GM23248 (cell line): Measurements from ENCODE around the gene MRPS34. TPM values are rescaled to one million over a fixed set of nuclear protein-coding genes. Genes with fewer than 3 reads are reported as not detected.

ENCODE experiments used
- DNase-seq: peaks from one replicate; pipeline ENCODE4 v3.0.0-alpha.2; 2015
- H2AFZ ChIP-seq: fragments of 200-600 bp; sonication (generic); 2 replicates; pipeline ENCODE4 v1.6.1; 2016; ENCODE audit warnings: antibody characterized with exemption
- H3F3A ChIP-seq: fragments of 200-600 bp; sonication (generic); 2 replicates; pipeline ENCODE4 v1.6.1; 2016; ENCODE audit warnings: mild to moderate bottlenecking, antibody characterized with exemption, mixed run types; ENCODE audit not compliant: insufficient read depth
- H3K27ac ChIP-seq: fragments of 200-600 bp; sonication (generic); 2 replicates; pipeline ENCODE4 v1.5.1; 2016; ENCODE audit warnings: mild to moderate bottlenecking
- H3K27me3 ChIP-seq: fragments of 200-600 bp; sonication (generic); replicated peaks from 2 replicates; pipeline ENCODE4 v1.6.1; 2016; ENCODE audit warnings: mild to moderate bottlenecking; ENCODE audit not compliant: insufficient read depth
- H3K36me3 ChIP-seq: fragments of 200-600 bp; sonication (generic); 2 replicates; pipeline ENCODE4 v1.6.1; 2016; ENCODE audit warnings: low read depth, mild to moderate bottlenecking
- H3K4me1 ChIP-seq: fragments of 200-600 bp; sonication (generic); 2 replicates; pipeline ENCODE4 v1.6.1; 2016; ENCODE audit warnings: mild to moderate bottlenecking; ENCODE audit not compliant: insufficient read depth
- H3K4me2 ChIP-seq: fragments of 200-600 bp; sonication (generic); one replicate; pipeline ENCODE4 v1.6.1; 2016; ENCODE audit warnings: mild to moderate bottlenecking; ENCODE audit not compliant: unreplicated experiment
- H3K4me3 ChIP-seq: fragments of 200-600 bp; sonication (generic); 2 replicates; pipeline ENCODE4 v1.5.1; 2016; ENCODE audit warnings: mild to moderate bottlenecking
- H3K79me2 ChIP-seq: fragments of 200-600 bp; sonication (generic); 2 replicates; pipeline ENCODE4 v1.6.1; 2016; ENCODE audit warnings: mild to moderate bottlenecking; ENCODE audit not compliant: insufficient read depth
- H3K9ac ChIP-seq: fragments of 200-600 bp; sonication (generic); 2 replicates; pipeline ENCODE4 v1.6.1; 2016; ENCODE audit warnings: mild to moderate bottlenecking
- H3K9me2 ChIP-seq: fragments of 200-600 bp; sonication (generic); 2 replicates; pipeline ENCODE4 v1.6.1; 2016; ENCODE audit warnings: mixed run types, mild to moderate bottlenecking, moderate library complexity; ENCODE audit not compliant: insufficient read depth
- H3K9me3 ChIP-seq: fragments of 200-600 bp; sonication (generic); one replicate; pipeline ENCODE4 v1.6.1; 2017; ENCODE audit warnings: low read depth
- H4K20me1 ChIP-seq: fragments of 200-600 bp; sonication (generic); 2 replicates; pipeline ENCODE4 v1.6.0; 2016; ENCODE audit not compliant: insufficient read depth
- EZH2 ChIP-seq: fragments of 200-600 bp; sonication (generic); IDR thresholded peaks from 2 replicates; pipeline ENCODE4 v1.6.1; 2018; ENCODE audit warnings: antibody characterized with exemption, mild to moderate bottlenecking; ENCODE audit not compliant: insufficient read depth, poor library complexity, severe bottlenecking
- EZH2phosphoT487 ChIP-seq: fragments of 200-600 bp; sonication (generic); IDR thresholded peaks from 2 replicates; pipeline ENCODE4 v1.6.1; 2018; ENCODE audit warnings: antibody characterized with exemption, moderate library complexity, mild to moderate bottlenecking, low read depth; ENCODE audit not compliant: insufficient read depth
- WGBS, 2 experiments: methylation state at CpG; one replicate each; pipeline ENCODE4 v1.1.6; 2015 to 2017; ENCODE audit warnings: low lambda C conversion rate in 2 of 2, low coverage in 1 of 2; ENCODE audit errors: missing lambda C conversion rate in 2 of 2; 5-methylcytosine and 5-hydroxymethylcytosine counted together
- in situ Hi-C: fragments of 300-500 bp; cut with MboI; formaldehyde crosslinking; loops from 2 replicates; pipeline ENCODE4 v1.15.0; 2020
- polyA plus RNA-seq: library from polyadenylated mRNA; unstranded; fragments of >200 nt; fragmentation: Nextera tagmentation; extraction: Ambion mirVana; gene quantifications from 2 replicates; pipeline ENCODE4 v1.2.1, GENCODE V29; 2016
- total RNA-seq: library from RNA; depleted of rRNA; stranded (reverse); fragments of >200 nt; shearing (Covaris generic); gene quantifications from 2 replicates; pipeline ENCODE4 v1.2.3, GENCODE V29; 2014

MRPS34 gene
- total and polyA plus RNA-seq, 2 experiments from 2014 or later = 96.5 to 119 TPM

DNA sequence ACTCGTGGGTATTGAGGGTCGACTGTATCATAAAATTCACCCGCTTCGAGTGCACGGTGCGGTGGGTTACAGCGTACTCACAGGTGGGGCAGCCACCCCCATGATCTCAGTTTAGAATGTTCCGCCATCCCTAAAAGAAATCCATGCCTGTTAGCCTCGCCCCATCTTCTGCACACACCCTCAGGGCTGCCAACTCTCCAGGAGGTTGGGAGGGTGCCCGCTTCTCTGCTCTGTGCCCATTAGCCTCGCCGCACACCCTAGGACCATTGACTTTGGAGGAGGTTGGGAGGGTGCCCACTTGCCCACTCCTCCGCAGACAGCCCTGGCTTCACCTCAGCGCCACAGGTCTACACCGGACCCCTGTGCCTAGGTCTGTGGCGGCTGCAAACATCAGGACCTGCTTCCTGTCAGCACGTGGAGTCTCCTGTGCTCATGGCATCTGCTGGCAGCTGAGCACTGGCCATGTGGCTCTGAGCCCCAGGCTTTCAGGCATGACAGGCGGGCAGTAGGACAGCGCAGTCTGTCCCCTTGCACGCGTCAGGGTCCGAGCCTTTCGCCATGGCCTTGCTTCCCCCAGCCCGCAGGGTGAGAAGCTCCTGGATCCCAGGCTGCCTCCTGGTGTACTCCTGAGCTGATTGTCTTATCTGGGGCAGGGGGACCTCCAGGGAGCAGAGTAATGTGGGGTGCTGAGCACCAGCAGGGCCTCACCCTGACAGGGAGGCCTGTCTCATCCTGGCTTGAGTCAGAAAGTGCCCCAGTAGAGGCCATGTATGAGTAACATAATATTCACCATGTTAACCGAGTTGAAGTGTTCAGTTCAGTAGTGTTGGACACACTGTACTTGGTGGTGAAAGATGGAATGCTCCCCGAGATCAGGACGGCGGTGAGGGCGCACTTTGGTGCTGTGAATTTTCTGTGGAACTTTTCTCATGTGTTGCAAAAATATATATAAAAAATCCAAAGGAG is 23.5 kb downstream of the MRPS34 start:
- Histone ChIP-seq H3K4me1 (peaks cover 11% of the 10 kb centered on the region), H3K27ac (no peak overlapping the region), H4K20me1 (no peaks in the 10 kb centered on the region), H2AFZ (no peak overlapping the region), H3K4me3 (no peak overlapping the region), H3K9ac (no peak overlapping the region), H3F3A (no peaks in the 10 kb centered on the region), H3K36me3 (peaks cover 10% of the 10 kb centered on the region; the same call in 1 of the 2 replicates), H3K27me3 (no peaks in the 10 kb centered on the region), H3K4me2 (no peak overlapping the region), H3K9me3 (no peaks in the 10 kb centered on the region), H3K9me2 (no peaks in the 10 kb centered on the region), H3K79me2 (no peaks in the 10 kb centered on the region)
- in situ Hi-C loops = no loop called here
- WGBS, 2 experiments = 93 to 96% methylated on average over 28 to 29 of the region's 29 CpGs
- peak; percentile 53 for DNase-seq
- TF ChIP-seq EZH2phosphoT487 (no peak), EZH2 (no peak)

DNA sequence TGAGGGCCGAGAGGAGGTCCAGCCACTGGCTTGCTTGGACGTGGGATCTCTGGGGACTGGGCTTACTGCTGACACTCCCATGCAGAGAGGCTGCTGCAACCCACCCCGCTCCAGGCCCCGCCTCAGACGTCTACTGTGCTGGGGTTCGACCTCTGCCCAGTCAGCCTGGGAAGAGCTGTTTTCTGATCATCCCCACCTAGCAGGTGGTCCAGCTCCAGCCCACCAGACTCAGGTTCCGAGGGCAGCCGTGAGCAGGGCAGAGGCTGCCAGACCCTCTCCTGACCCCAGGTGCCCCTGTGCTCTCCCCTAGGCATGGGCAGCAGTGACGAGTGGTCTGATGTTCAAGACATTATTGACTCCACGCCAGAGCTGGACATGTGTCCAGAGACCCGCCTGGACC is 25.0 kb downstream of the MRPS34 start:
- Histone ChIP-seq H3K9me2 (no peaks in the 10 kb centered on the region), H3F3A (no peaks in the 10 kb centered on the region), H3K27me3 (no peaks in the 10 kb centered on the region), H3K36me3 (peaks cover 6% of the 10 kb centered on the region; the same call in 1 of the 2 replicates), H4K20me1 (no peaks in the 10 kb centered on the region), H3K27ac (no peak overlapping the region), H3K4me1 (peaks cover 11% of the 10 kb centered on the region), H2AFZ (no peak overlapping the region), H3K4me3 (no peak overlapping the region), H3K9ac (no peak overlapping the region), H3K4me2 (no peak overlapping the region), H3K9me3 (no peaks in the 10 kb centered on the region), H3K79me2 (no peaks in the 10 kb centered on the region)
- in situ Hi-C loops = no loop called here
- no peak for DNase-seq
- no peak for TF ChIP-seq EZH2
- TF ChIP-seq EZH2phosphoT487 = no peak
- WGBS, 2 experiments = 80 to 86% methylated on average over 10 to 11 of the region's 11 CpGs

DNA sequence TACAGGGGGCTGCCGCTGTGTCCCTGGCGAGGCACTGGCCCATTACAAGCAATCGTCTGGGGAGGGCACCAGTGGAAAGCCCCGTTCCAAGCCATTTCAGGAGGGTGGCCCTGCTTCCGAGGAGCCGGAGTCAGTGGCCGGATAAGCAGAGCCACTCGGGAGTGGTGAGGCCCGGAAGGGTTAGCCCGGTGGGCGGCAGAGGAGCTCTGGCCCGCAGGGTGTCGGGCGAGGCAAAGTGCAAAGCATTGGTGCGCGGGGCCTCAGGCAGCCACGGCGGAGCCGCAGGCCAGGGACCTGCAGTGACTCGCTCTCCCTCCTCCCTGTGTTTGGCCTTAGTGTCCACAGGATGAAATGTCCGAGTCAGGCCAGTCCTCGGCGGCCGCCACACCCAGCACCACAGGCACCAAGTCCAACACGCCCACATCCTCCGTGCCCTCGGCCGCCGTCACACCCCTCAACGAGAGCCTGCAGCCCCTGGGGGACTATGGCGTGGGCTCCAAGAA is 26.2 kb downstream of the MRPS34 start:
- TF ChIP-seq EZH2 = no peak
- TF ChIP-seq EZH2phosphoT487 = no peak
- no peak overlapping the region for H3K4me2 ChIP-seq
- no peak overlapping the region for H3K27ac ChIP-seq
- no peak overlapping the region for H3K4me3 ChIP-seq
- no peak for DNase-seq
- no peaks in the 10 kb centered on the region for H3F3A ChIP-seq
- WGBS, 2 experiments = 95 to 96% methylated on average over 30 to 31 of the region's 31 CpGs
- no peak overlapping the region for H2AFZ ChIP-seq
- H4K20me1 ChIP-seq = no peaks in the 10 kb centered on the region
- H3K27me3 ChIP-seq = no peaks in the 10 kb centered on the region
- H3K9me3 ChIP-seq = no peaks in the 10 kb centered on the region
- in situ Hi-C loops = no loop called here
- H3K9ac ChIP-seq = no peak overlapping the region
- H3K4me1 ChIP-seq = peaks cover 11% of the 10 kb centered on the region
- H3K79me2 ChIP-seq = no peaks in the 10 kb centered on the region
- H3K36me3 ChIP-seq = peaks cover 5% of the 10 kb centered on the region; the same call in 1 of the 2 replicates
- no peaks in the 10 kb centered on the region for H3K9me2 ChIP-seq

DNA sequence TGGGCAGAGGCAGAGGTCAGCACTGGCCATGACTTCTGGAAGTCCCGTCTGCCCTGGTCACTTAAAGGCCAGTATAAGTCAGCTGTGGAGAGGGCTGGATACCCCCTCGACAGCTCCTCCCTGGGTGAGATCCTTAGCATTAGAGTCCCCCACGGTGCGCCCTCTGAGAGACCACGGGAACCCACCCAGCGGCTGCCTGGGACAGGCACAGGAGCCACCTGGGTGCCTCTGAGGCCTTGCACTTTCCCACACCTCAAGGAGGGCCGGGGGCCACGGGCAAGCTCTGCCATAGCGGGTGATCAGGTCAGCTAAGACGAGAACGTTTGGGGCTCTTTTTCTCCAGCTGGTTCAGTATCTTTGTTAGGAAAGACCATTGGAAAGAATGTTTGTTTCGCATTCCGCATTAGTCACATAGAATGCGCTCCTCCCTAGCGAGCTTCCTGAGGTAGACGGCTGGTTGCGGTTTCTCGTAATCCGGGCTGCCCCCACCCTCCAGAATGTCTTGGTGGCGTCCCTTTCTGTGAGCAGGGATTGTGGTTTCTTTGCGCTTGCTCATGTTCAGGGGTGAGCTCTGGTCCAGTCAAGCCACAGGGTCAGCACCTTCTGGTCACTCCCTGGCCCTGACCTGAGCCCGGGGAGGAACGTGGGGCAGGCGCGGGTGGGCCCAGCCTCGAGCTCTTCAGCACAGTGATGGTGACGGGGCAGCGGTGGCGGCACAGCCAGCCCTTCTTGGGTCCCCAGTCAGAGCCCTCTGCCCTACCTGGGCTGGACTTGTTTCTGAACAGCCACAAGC is 26.8 kb downstream of the MRPS34 start:
- Histone ChIP-seq H3K9me2 (no peaks in the 10 kb centered on the region), H3K9me3 (no peaks in the 10 kb centered on the region), H3K9ac (no peak overlapping the region), H3K4me1 (peaks cover 11% of the 10 kb centered on the region), H3F3A (no peaks in the 10 kb centered on the region), H3K27ac (0 out of 2 replicates have a peak overlapping the region, but pooled peaks have one; percentile 24), H3K36me3 (peaks cover 5% of the 10 kb centered on the region; the same call in 1 of the 2 replicates), H3K4me2 (no peak overlapping the region), H3K79me2 (no peaks in the 10 kb centered on the region), H4K20me1 (no peaks in the 10 kb centered on the region), H3K4me3 (no peak overlapping the region), H3K27me3 (no peaks in the 10 kb centered on the region), H2AFZ (no peak overlapping the region)
- in situ Hi-C loops = no loop called here
- WGBS, 2 experiments = 95 to 96% methylated on average over 28 to 29 of the region's 29 CpGs
- DNase-seq = no peak
- TF ChIP-seq EZH2phosphoT487 (no peak), EZH2 (no peak)
